ENCODE data around the gene C1orf94.

Gene C1orf94

DNA sequence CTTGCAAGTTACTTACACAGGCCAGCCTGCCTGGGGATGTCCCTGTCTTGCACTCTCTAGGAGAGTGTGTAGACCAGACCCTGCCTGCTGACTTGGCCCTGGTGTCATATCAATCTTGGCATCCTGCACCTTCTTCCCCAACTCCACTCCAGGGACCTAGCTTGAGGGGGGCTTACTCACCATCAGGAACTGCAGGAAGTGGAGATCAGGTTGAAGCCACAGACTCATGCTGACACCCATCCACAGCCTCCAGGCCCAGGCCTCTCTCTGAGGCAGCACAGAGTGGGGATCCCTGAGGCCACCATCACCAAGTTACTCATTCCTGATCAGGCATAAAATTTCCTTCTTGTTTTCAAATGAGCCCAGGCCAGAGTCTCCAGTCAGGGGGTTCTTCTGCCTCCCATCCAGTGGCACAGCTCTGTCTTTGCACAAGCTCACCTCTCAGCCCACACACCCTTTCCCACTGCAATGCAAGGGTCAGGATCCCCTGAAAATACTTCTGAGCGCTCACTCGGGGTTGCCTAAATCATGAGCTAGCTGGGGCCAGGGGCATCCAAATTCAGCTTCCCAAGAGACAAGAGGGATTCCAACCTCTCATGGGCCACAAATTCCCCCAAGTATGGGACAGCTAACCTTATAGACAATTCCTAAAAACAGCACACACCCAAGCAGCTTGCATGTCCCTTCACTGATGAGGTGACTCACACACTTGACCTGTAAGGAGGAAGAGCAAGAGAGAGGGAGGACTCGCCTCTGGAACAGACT is 45.1 kb upstream of the C1orf94 start:
- H3K9me3 ChIP-seq (ENCODE audit: insufficient read depth, low read length) = no peaks in the 10 kb centered on the region
- no peak overlapping the region for H3K4me3 ChIP-seq (ENCODE audit: insufficient read length, low read depth)
- TF ChIP-seq ZNF274 (IDR thresholded peaks at IDR 0.05; ENCODE audit: low read depth, low read length) = no peak
- no peak for TF ChIP-seq YY1 (IDR thresholded peaks at IDR 0.05; ENCODE audit: insufficient read depth, insufficient read length)
- TF ChIP-seq SUZ12 (IDR thresholded peaks at IDR 0.05; ENCODE audit: extremely low read depth, insufficient read depth, insufficient read length) = no peak
- DNase-seq (ENCODE audit: low read depth, low spot score) = no peak
- H3K9ac ChIP-seq (ENCODE audit: insufficient read length, low read depth) = no peak overlapping the region
- no peaks in the 10 kb centered on the region for H3K27me3 ChIP-seq (ENCODE audit: insufficient read depth, insufficient read length)
- peaks cover 2% of the 10 kb centered on the region for H3K36me3 ChIP-seq (ENCODE audit: insufficient read depth, insufficient read length, low read length)
- H3K4me1 ChIP-seq (ENCODE audit: insufficient read depth, insufficient read length) = peaks cover 7% of the 10 kb centered on the region

DNA sequence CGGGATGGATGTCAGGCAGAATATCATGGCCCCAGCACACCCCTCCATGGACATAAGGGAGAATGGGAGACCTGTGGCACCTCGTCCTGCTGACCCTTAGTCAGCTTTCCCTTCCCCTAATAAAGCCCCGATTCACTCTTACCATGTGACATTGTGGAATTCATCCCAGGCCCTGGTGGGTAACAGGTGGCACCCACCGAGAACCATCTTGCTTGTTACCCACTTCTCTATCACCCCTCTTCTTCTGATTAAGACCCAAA is 44.6 kb upstream of the C1orf94 start:
- H3K4me1 ChIP-seq (ENCODE audit: insufficient read depth, insufficient read length) = peaks cover 7% of the 10 kb centered on the region
- H3K9me3 ChIP-seq (ENCODE audit: insufficient read depth, low read length) = no peaks in the 10 kb centered on the region
- H3K9ac ChIP-seq (ENCODE audit: insufficient read length, low read depth) = no peak overlapping the region
- H3K27me3 ChIP-seq (ENCODE audit: insufficient read depth, insufficient read length) = no peaks in the 10 kb centered on the region
- DNase-seq (ENCODE audit: low read depth, low spot score) = no peak
- H3K36me3 ChIP-seq (ENCODE audit: insufficient read depth, insufficient read length, low read length) = peaks cover 2% of the 10 kb centered on the region
- TF ChIP-seq SUZ12 (IDR thresholded peaks at IDR 0.05; ENCODE audit: extremely low read depth, insufficient read depth, insufficient read length) (no peak), ZNF274 (IDR thresholded peaks at IDR 0.05; ENCODE audit: low read depth, low read length) (no peak), YY1 (IDR thresholded peaks at IDR 0.05; ENCODE audit: insufficient read depth, insufficient read length) (no peak)
- H3K4me3 ChIP-seq (ENCODE audit: insufficient read length, low read depth) = no peak overlapping the region

- H3K27me3 ChIP-seq (ENCODE audit: insufficient read depth, insufficient read length) = no peaks in the 10 kb centered on the region
- DNase-seq (ENCODE audit: low read depth, low spot score) = no peak
Observed at GRCh38 chr1:34137411-34137810, 39.3 kb upstream of the C1orf94 start.

DNA sequence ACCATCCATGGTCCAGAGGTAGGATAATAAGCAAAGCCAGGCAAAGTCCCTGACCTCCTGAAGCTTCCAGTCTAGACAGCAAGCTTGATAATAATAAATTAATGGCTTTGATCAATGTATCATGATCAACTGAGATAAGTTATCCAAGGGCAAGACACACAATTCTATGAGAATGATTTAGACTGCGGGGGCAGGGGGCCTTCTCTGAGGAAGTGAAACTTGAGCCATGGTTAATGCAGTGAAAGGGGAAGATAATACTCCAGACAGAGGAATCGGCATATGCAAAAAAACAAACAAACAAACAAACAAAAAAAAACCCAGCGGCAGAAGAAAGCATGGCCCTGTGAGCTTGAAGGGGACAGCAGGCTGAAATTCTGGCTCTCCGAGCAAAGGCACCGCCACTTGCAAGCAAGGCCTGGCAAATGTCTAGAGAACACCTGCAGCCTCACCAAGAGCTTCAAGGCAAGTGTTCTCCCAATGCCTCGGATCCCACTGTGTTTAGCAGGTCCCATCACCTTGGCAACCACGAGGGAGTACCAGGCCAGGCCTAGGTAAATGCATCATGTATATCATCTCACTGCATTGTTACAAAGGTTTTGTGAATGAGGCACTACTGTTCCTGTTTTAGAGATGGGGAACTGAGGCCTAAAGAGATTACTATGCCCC is 36.6 kb upstream of the C1orf94 start:
- DNase-seq (ENCODE audit: low read depth, low spot score) = no peak
- Histone ChIP-seq H3K27me3 (ENCODE audit: insufficient read depth, insufficient read length) (no peaks in the 10 kb centered on the region), H3K36me3 (ENCODE audit: insufficient read depth, insufficient read length, low read length) (peaks cover 10% of the 10 kb centered on the region)

More at GRCh38 chr1:34137411-34137810, 39.3 kb upstream of the C1orf94 start:
- TF ChIP-seq SUZ12 (IDR thresholded peaks at IDR 0.05; ENCODE audit: extremely low read depth, insufficient read depth, insufficient read length) (no peak), YY1 (IDR thresholded peaks at IDR 0.05; ENCODE audit: insufficient read depth, insufficient read length) (no peak), ZNF274 (IDR thresholded peaks at IDR 0.05; ENCODE audit: low read depth, low read length) (no peak)
- Histone ChIP-seq H3K4me3 (ENCODE audit: insufficient read length, low read depth) (no peak overlapping the region), H3K4me1 (ENCODE audit: insufficient read depth, insufficient read length) (no peaks in the 10 kb centered on the region), H3K36me3 (ENCODE audit: insufficient read depth, insufficient read length, low read length) (no peaks in the 10 kb centered on the region), H3K9ac (ENCODE audit: insufficient read length, low read depth) (no peak overlapping the region), H3K9me3 (ENCODE audit: insufficient read depth, low read length) (no peaks in the 10 kb centered on the region)

GRCh38 chr1:34143975-34144374 is 32.7 kb upstream of the C1orf94 start:
- no peak for TF ChIP-seq ZNF274 (IDR thresholded peaks at IDR 0.05; ENCODE audit: low read depth, low read length)
- no peak for TF ChIP-seq YY1 (IDR thresholded peaks at IDR 0.05; ENCODE audit: insufficient read depth, insufficient read length)
- TF ChIP-seq SUZ12 (IDR thresholded peaks at IDR 0.05; ENCODE audit: extremely low read depth, insufficient read depth, insufficient read length) = no peak
- Histone ChIP-seq H3K27me3 (ENCODE audit: insufficient read depth, insufficient read length) (no peaks in the 10 kb centered on the region), H3K4me3 (ENCODE audit: insufficient read length, low read depth) (no peak overlapping the region), H3K9ac (ENCODE audit: insufficient read length, low read depth) (no peak overlapping the region), H3K9me3 (ENCODE audit: insufficient read depth, low read length) (no peaks in the 10 kb centered on the region), H3K4me1 (ENCODE audit: insufficient read depth, insufficient read length) (peaks cover 12% of the 10 kb centered on the region), H3K36me3 (ENCODE audit: insufficient read depth, insufficient read length, low read length) (peaks cover 10% of the 10 kb centered on the region)
- no peak for DNase-seq (ENCODE audit: low read depth, low spot score)

More for the DNA sequence above, 36.6 kb upstream of the C1orf94 start:
- Histone ChIP-seq H3K4me3 (ENCODE audit: insufficient read length, low read depth) (no peak overlapping the region), H3K4me1 (ENCODE audit: insufficient read depth, insufficient read length) (no peaks in the 10 kb centered on the region), H3K9me3 (ENCODE audit: insufficient read depth, low read length) (no peaks in the 10 kb centered on the region), H3K9ac (ENCODE audit: insufficient read length, low read depth) (no peak overlapping the region)
- TF ChIP-seq ZNF274 (IDR thresholded peaks at IDR 0.05; ENCODE audit: low read depth, low read length) (no peak), YY1 (IDR thresholded peaks at IDR 0.05; ENCODE audit: insufficient read depth, insufficient read length) (no peak), SUZ12 (IDR thresholded peaks at IDR 0.05; ENCODE audit: extremely low read depth, insufficient read depth, insufficient read length) (no peak)

DNA sequence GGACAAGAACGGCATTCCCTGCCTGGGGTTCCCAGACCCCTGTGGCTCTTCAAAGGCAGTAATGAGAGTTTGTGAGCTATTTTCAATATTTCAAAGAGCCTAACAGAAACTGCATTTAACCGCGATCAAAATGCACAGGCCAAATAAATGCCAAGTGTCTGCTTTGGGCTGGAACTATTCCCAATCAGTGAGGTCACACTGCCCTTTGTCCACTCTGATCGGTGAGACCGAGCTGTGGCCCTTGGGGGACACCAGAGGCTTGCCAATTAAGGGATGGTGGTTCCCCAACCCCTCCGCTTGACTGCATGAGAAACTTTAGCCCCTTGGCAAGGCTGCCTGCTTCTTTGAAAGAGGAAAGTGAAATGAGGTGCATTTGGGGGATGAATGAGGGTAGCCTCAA is 31.9 kb upstream of the C1orf94 start:
- Histone ChIP-seq H3K9me3 (ENCODE audit: insufficient read depth, low read length) (no peaks in the 10 kb centered on the region), H3K36me3 (ENCODE audit: insufficient read depth, insufficient read length, low read length) (peaks cover 10% of the 10 kb centered on the region), H3K27me3 (ENCODE audit: insufficient read depth, insufficient read length) (no peaks in the 10 kb centered on the region), H3K9ac (ENCODE audit: insufficient read length, low read depth) (no peak overlapping the region), H3K4me1 (ENCODE audit: insufficient read depth, insufficient read length) (peaks cover 18% of the 10 kb centered on the region), H3K4me3 (ENCODE audit: insufficient read length, low read depth) (no peak overlapping the region)
- DNase-seq (ENCODE audit: low read depth, low spot score) = no peak
- TF ChIP-seq ZNF274 (IDR thresholded peaks at IDR 0.05; ENCODE audit: low read depth, low read length) = no peak
- no peak for TF ChIP-seq YY1 (IDR thresholded peaks at IDR 0.05; ENCODE audit: insufficient read depth, insufficient read length)
- TF ChIP-seq SUZ12 (IDR thresholded peaks at IDR 0.05; ENCODE audit: extremely low read depth, insufficient read depth, insufficient read length) = no peak

DNA sequence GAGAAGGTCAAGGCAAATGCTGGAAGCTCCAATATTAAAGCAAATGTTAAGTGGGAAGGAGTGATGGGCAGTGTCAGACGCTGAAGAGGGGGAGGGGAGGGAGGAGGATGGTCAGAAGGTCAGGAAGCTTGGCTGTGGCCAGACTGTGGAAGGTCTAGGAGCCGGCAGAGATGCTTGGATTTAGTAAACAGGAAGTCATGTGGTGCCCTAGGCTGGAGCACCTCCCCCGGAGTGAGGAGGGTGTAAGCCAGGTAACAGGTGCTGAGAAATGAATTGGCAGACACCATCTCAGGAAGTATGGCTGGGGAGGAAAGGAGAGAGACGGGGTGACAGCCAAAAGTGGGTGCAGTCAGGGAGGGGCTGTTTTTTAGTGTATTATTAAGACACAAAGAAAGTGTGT is 29.4 kb upstream of the C1orf94 start:
- H3K9me3 ChIP-seq (ENCODE audit: insufficient read depth, low read length) = no peaks in the 10 kb centered on the region
- no peak for TF ChIP-seq ZNF274 (IDR thresholded peaks at IDR 0.05; ENCODE audit: low read depth, low read length)
- TF ChIP-seq YY1 (IDR thresholded peaks at IDR 0.05; ENCODE audit: insufficient read depth, insufficient read length) = no peak
- no peak for TF ChIP-seq SUZ12 (IDR thresholded peaks at IDR 0.05; ENCODE audit: extremely low read depth, insufficient read depth, insufficient read length)
- no peak overlapping the region for H3K4me3 ChIP-seq (ENCODE audit: insufficient read length, low read depth)
- peaks cover 10% of the 10 kb centered on the region for H3K36me3 ChIP-seq (ENCODE audit: insufficient read depth, insufficient read length, low read length)
- H3K27me3 ChIP-seq (ENCODE audit: insufficient read depth, insufficient read length) = no peaks in the 10 kb centered on the region
- no peak for DNase-seq (ENCODE audit: low read depth, low spot score)
- no peak overlapping the region for H3K9ac ChIP-seq (ENCODE audit: insufficient read length, low read depth)
- H3K4me1 ChIP-seq (ENCODE audit: insufficient read depth, insufficient read length) = peaks cover 22% of the 10 kb centered on the region

Data from NT2/D1 (cell line).